OCI-LY3 (cell line): ENCODE results near the gene NBPF3.

ENCODE experiments used
- H2AFZ ChIP-seq: fragments of 200-600, 300-600 bp; shearing (Covaris generic); 2 replicates; pipeline ENCODE4 v1.6.0; 2014; ENCODE audit warnings: antibody characterized with exemption, low read depth, low read length
- H3K27ac ChIP-seq: fragments of 200-600, 300-600 bp; sonication (generic); 2 replicates; pipeline ENCODE4 v1.5.1; 2014; ENCODE audit warnings: mild to moderate bottlenecking, low read length, moderate library complexity, mixed read lengths
- H3K27me3 ChIP-seq: fragments of 200-600, 300-600 bp; sonication (generic); 2 replicates; pipeline ENCODE4 v1.6.1; 2014; ENCODE audit warnings: low read depth, low read length, mixed read lengths
- H3K36me3 ChIP-seq: fragments of 200-600, 300-600 bp; sonication (generic); replicated peaks from 2 replicates; pipeline ENCODE3; 2014; ENCODE audit warnings: low read depth, low read length, mixed read lengths
- H3K4me1 ChIP-seq: fragments of 300-600, 200-600 bp; sonication (generic); 2 replicates; pipeline ENCODE4 v1.6.1; 2014; ENCODE audit warnings: low read length, mixed read lengths
- H3K4me2 ChIP-seq: fragments of 200-600, 300-600 bp; sonication (generic); 2 replicates; pipeline ENCODE4 v1.6.1; 2014; ENCODE audit warnings: low read length, mixed read lengths
- H3K4me3 ChIP-seq: fragments of 300-600, 200-600 bp; sonication (generic); 2 replicates; pipeline ENCODE4 v1.5.1; 2014; ENCODE audit warnings: antibody characterized with exemption, mild to moderate bottlenecking, low read length, moderate library complexity
- H3K79me2 ChIP-seq: fragments of 300-600, 200-600 bp; shearing (Covaris generic); 2 replicates; pipeline ENCODE4 v1.6.1; 2014; ENCODE audit warnings: mild to moderate bottlenecking, low read length, mixed read lengths
- H3K9ac ChIP-seq: fragments of 300-600, 200-600 bp; shearing (Covaris generic); 2 replicates; pipeline ENCODE4 v1.6.0; 2014; ENCODE audit warnings: mild to moderate bottlenecking, low read length, moderate library complexity
- H3K9me3 ChIP-seq: fragments of 200-600, 300-600 bp; shearing (Covaris generic); 2 replicates; pipeline ENCODE4 v1.6.1; 2014; ENCODE audit warnings: low read length, mixed read lengths; ENCODE audit not compliant: insufficient read depth
- H4K20me1 ChIP-seq: fragments of 200-600, 300-600 bp; sonication (generic); 2 replicates; pipeline ENCODE4 v1.6.1; 2016; ENCODE audit warnings: low read length, mixed read lengths; ENCODE audit not compliant: insufficient read depth
- CTCF ChIP-seq: fragments of 200-600, 300-600 bp; sonication (generic); IDR thresholded peaks from 2 replicates; pipeline ENCODE4 v1.5.1; 2014; ENCODE audit warnings: antibody characterized with exemption, low read length, low read depth
- EZH2phosphoT487 ChIP-seq: fragments of 200-600 bp; shearing (Covaris generic); IDR thresholded peaks from 2 replicates; pipeline ENCODE4 v1.6.1; 2018; ENCODE audit warnings: antibody characterized with exemption, mixed run types, low read depth

Gene NBPF3

GRCh38 chr1:21532496-21532895, 92.6 kb downstream of the NBPF3 start:
- H3K9ac ChIP-seq, result no peak overlapping the region
- TF ChIP-seq EZH2phosphoT487 (no peak), CTCF (no peak)
- H3K36me3 ChIP-seq, result no peaks in the 10 kb centered on the region
- H3K9me3 ChIP-seq, result no peaks in the 10 kb centered on the region
- H3K4me3 ChIP-seq, result no peak overlapping the region
- no peak overlapping the region for H3K27ac ChIP-seq
- no peak overlapping the region for H2AFZ ChIP-seq
- H3K79me2 ChIP-seq, result no peaks in the 10 kb centered on the region
- peaks cover 6% of the 10 kb centered on the region for H3K4me1 ChIP-seq
- no peaks in the 10 kb centered on the region for H4K20me1 ChIP-seq
- no peak overlapping the region for H3K4me2 ChIP-seq
- peaks cover 2% of the 10 kb centered on the region; the same call in 1 of the 2 replicates for H3K27me3 ChIP-seq

- peaks cover 6% of the 10 kb centered on the region for H3K4me1 ChIP-seq
- H3K36me3 ChIP-seq, result no peaks in the 10 kb centered on the region
- peaks cover 2% of the 10 kb centered on the region; the same call in 1 of the 2 replicates for H3K27me3 ChIP-seq
- no peak overlapping the region for H3K27ac ChIP-seq
- no peak overlapping the region for H3K9ac ChIP-seq
- no peak overlapping the region for H3K4me2 ChIP-seq
- no peak overlapping the region for H3K4me3 ChIP-seq
- H3K9me3 ChIP-seq, result no peaks in the 10 kb centered on the region
- no peaks in the 10 kb centered on the region for H4K20me1 ChIP-seq
- no peaks in the 10 kb centered on the region for H3K79me2 ChIP-seq
- H2AFZ ChIP-seq, result no peak overlapping the region
- TF ChIP-seq EZH2phosphoT487 (no peak), CTCF (no peak)
These were observed 93.1 kb downstream of the NBPF3 start for GRCh38 chr1:21532992-21533534.

GRCh38 chr1:21534146-21534545, 94.2 kb downstream of the NBPF3 start:
- no peak overlapping the region for H3K27ac ChIP-seq
- H4K20me1 ChIP-seq, result no peaks in the 10 kb centered on the region
- H2AFZ ChIP-seq, result no peak overlapping the region
- H3K4me1 ChIP-seq, result peaks cover 6% of the 10 kb centered on the region
- H3K79me2 ChIP-seq, result no peaks in the 10 kb centered on the region
- TF ChIP-seq EZH2phosphoT487 (no peak), CTCF (no peak)
- no peaks in the 10 kb centered on the region for H3K36me3 ChIP-seq
- H3K4me2 ChIP-seq, result no peak overlapping the region
- H3K9me3 ChIP-seq, result no peaks in the 10 kb centered on the region
- H3K9ac ChIP-seq, result no peak overlapping the region
- no peak overlapping the region for H3K4me3 ChIP-seq
- peaks cover 2% of the 10 kb centered on the region; the same call in 1 of the 2 replicates for H3K27me3 ChIP-seq
